ENCODE measurements around the gene ANKRD17.

GRCh38 chr4:73267050-73267449 is 8.5 kb upstream of the ANKRD17 start:
- TF ChIP-seq CTCF (IDR thresholded peaks at IDR 0.05) (no peak), POLR2A (IDR thresholded peaks at IDR 0.05) (no peak)

Measured in right lobe of liver (tissue), 4 donors.